ENCODE measurements around the gene GATA1. TPM values are rescaled to one million over a fixed set of nuclear protein-coding genes. Genes with fewer than 3 reads are reported as not detected.
"Not testable (repeated sequence)": the region's sequence is repeated elsewhere in the genome, so short reads cannot be mapped to it uniquely, and the experiment has no call there.

The GATA1 gene
- total RNA-seq, 4 donors from 2014 or later = not detected

DNA sequence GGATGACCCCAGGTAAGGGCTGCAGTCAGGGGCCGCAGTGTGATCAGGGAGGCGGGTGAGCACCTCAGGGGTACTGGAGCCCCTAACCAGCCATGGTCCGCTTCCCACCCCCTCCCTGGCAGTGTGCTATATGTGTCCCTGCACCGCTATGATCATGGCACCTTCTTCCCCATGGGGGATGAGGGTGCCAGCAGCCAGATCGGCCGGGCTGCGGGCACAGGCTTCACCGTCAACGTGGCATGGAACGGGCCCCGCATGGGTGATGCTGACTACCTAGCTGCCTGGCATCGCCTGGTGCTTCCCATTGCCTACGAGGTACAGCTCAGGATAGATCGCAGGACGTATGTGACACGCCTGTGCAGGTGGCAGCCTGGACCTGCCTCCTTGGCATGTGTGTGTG lies 31.7 kb downstream of the GATA1 start:
- TF ChIP-seq POLR2A (IDR thresholded peaks at IDR 0.05) = no peak
- TF ChIP-seq, protein P1, sequence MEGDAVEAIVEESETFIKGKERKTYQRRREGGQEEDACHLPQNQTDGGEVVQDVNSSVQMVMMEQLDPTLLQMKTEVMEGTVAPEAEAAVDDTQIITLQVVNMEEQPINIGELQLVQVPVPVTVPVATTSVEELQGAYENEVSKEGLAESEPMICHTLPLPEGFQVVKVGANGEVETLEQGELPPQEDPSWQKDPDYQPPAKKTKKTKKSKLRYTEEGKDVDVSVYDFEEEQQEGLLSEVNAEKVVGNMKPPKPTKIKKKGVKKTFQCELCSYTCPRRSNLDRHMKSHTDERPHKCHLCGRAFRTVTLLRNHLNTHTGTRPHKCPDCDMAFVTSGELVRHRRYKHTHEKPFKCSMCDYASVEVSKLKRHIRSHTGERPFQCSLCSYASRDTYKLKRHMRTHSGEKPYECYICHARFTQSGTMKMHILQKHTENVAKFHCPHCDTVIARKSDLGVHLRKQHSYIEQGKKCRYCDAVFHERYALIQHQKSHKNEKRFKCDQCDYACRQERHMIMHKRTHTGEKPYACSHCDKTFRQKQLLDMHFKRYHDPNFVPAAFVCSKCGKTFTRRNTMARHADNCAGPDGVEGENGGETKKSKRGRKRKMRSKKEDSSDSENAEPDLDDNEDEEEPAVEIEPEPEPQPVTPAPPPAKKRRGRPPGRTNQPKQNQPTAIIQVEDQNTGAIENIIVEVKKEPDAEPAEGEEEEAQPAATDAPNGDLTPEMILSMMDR (IDR thresholded peaks at IDR 0.05) = no peak
- no peak overlapping the region for H3K4me3 ChIP-seq (replicated peaks in 1 of 3)
- peaks cover 0 to 15% of the 10 kb centered on the region in 2 donors for H3K36me3 ChIP-seq
- no peaks in the 10 kb centered on the region for H3K9me3 ChIP-seq
- H3K27me3 ChIP-seq = no peaks in the 10 kb centered on the region
- no peak overlapping the region for H3K27ac ChIP-seq
- no peak for DNase-seq
- WGBS, 2 donors = no CpG with 5 or more reads among the region's 16 CpGs
- intact Hi-C loops (cut with DNase I) = no loop called here
- H3K4me1 ChIP-seq = no peaks in the 10 kb centered on the region

DNA sequence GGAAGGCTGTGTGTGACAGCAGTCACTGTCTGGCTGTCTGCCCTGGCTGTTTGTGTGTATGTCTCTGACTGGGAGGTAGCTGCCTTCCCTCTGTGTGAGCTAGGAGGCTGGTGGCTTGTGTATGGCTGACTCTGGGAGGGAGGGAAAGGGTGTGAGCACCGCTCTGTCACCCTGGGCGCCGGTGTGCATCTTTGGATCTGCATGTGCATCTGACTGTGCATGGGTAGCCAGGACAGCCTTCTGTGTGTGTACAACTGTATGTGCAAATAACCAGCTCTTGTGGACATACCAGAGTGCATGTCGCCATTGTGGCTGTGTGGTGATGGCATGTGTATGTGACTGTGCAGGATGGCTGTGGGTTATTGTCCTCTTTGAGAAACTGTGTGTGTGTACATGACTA lies 32.5 kb downstream of the GATA1 start:
- no peak for DNase-seq
- intact Hi-C loops (cut with DNase I) = no loop called here

DNA sequence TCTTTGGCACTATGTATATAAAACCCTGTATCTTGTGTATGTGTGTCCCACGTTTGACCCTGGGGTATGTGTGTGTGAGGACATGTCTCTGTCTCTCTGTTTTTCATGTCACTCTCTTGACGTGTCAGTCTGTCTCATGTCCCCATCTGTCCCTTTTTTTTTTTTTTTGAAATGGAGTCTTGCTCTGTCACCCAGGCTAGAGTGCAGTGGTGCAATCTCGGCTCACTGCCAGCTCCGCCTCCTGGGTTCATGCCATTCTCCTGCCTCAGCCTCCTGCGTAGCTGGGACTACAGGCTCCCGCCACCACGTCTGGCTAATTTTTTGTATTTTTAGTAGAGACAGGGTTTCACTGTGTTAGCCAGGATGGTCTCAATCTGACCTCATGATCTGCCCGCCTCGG lies 33.0 kb downstream of the GATA1 start:
- H3K27ac ChIP-seq; H3K4me3 ChIP-seq (replicated peaks in 1 of 3); H3K9me3 ChIP-seq; H3K27me3 ChIP-seq; intact Hi-C loops (cut with DNase I); H3K4me1 ChIP-seq; DNase-seq: not testable (repeated sequence)
- H3K36me3 ChIP-seq = peaks cover 0 to 13% of the 10 kb centered on the region in 2 donors
- 95% methylated on average over 9 of the region's 9 CpGs for WGBS, 2 donors

More for the DNA sequence above, 32.5 kb downstream of the GATA1 start:
- Histone ChIP-seq H3K27ac (no peak overlapping the region), H3K36me3 (peaks cover 0 to 15% of the 10 kb centered on the region in 2 donors), H3K4me3 (replicated peaks in 1 of 3) (no peak overlapping the region), H3K9me3 (no peaks in the 10 kb centered on the region), H3K27me3 (no peaks in the 10 kb centered on the region), H3K4me1 (no peaks in the 10 kb centered on the region)
- 60% methylated on average over 1 of the region's 4 CpGs; no CpG with 5 or more reads in 1 of the 2 donors for WGBS, 2 donors
- TF ChIP-seq POLR2A (IDR thresholded peaks at IDR 0.05) = no peak
- TF ChIP-seq, protein P1 (IDR thresholded peaks at IDR 0.05) = no peak

DNA sequence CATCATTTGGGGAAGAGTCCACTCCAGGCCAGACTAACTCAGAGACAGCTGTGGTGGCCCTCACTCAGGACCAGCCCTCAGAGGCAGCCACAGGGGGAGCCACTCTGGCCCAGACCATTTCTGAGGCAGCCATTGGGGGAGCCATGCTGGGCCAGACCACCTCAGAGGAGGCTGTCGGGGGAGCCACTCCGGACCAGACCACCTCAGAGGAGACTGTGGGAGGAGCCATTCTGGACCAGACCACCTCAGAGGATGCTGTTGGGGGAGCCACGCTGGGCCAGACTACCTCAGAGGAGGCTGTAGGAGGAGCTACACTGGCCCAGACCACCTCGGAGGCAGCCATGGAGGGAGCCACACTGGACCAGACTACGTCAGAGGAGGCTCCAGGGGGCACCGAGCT lies 36.7 kb downstream of the GATA1 start:
- intact Hi-C loops (cut with DNase I) = no loop called here
- H3K27ac ChIP-seq = no peak overlapping the region
- no peaks in the 10 kb centered on the region for H3K27me3 ChIP-seq
- no peak for DNase-seq
- H3K4me1 ChIP-seq = no peaks in the 10 kb centered on the region
- no CpG with 5 or more reads among the region's 6 CpGs for WGBS, 2 donors
- TF ChIP-seq POLR2A (IDR thresholded peaks at IDR 0.05) = no peak
- TF ChIP-seq, protein P1 (IDR thresholded peaks at IDR 0.05) = no peak
- no peaks in the 10 kb centered on the region for H3K9me3 ChIP-seq
- no peak overlapping the region for H3K4me3 ChIP-seq (replicated peaks in 1 of 3)
- peaks cover 0 to 7% of the 10 kb centered on the region in 2 donors for H3K36me3 ChIP-seq

DNA sequence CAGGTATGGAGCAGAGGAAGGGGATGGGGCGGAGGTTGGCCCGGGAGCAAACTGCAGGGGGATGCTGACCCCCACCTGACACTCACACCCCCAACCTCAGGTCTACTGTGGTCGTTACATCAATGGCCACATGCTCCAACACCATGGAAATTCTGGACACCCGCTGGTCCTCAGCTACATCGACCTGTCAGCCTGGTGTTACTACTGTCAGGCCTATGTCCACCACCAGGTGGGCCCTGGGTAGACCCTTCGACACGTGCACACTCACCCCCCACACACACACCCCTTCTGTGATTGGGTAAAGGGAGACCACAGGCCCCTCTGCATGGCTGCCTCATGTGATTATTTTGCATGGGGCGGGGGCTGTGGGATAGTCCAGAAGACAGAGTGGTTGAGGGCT lies 37.7 kb downstream of the GATA1 start:
- H3K36me3 ChIP-seq = peaks cover 0 to 7% of the 10 kb centered on the region in 2 donors
- H3K27me3 ChIP-seq = no peaks in the 10 kb centered on the region
- H3K4me1 ChIP-seq = no peaks in the 10 kb centered on the region
- H3K4me3 ChIP-seq (replicated peaks in 1 of 3) = no peak overlapping the region
- H3K9me3 ChIP-seq = no peaks in the 10 kb centered on the region
- no peak overlapping the region for H3K27ac ChIP-seq
- intact Hi-C loops (cut with DNase I) = no loop called here
- TF ChIP-seq, protein P1 (IDR thresholded peaks at IDR 0.05) = no peak
- TF ChIP-seq POLR2A (IDR thresholded peaks at IDR 0.05) = no peak
- DNase-seq = no peak
- WGBS, 2 donors = 100% methylated on average over 1 of the region's 8 CpGs; no CpG with 5 or more reads in 1 of the 2 donors
